GM21515 (cell line): ENCODE results near the gene RAD23A.
"Not testable (repeated sequence)": the region's sequence is repeated elsewhere in the genome, so short reads cannot be mapped to it uniquely, and the experiment has no call there.

Experiments
- ATAC-seq: cut with Tn5 transposase; IDR thresholded peaks from one replicate; pipeline ENCODE4 v1.9.1; 2021; ENCODE audit not compliant: unreplicated experiment

The RAD23A gene

DNA sequence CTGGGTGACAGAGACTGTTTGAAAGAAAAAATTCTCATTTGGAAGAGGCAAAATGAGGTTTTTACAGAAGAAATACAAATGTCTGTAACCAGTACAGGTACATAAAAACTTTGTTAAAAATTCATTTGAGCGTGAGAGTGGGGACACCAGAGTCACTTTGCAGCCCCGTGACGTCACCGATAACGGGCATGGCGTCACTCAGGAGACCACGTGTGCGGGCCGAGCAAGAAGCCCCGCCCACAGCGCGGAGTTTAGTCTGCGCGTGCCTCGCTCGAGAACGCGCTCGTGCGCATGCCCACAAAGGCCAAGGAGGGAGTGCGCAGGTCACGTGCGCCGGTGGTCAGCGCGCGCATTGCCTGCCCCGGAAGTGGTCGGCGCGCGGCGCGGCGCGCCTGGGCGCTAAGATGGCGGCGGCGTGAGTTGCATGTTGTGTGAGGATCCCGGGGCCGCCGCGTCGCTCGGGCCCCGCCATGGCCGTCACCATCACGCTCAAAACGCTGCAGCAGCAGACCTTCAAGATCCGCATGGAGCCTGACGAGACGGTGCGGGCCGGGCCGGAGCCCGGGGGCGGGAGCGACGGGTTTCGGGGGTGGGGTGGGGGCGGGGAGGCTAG, at the start of gene RAD23A:
TSS of gene RAD23A (plus strand) at position 384 of the 613 bp plus-strand sequence. CDS start at position 471, 87 bp downstream.
- ATAC-seq, result peak; percentile 55

DNA sequence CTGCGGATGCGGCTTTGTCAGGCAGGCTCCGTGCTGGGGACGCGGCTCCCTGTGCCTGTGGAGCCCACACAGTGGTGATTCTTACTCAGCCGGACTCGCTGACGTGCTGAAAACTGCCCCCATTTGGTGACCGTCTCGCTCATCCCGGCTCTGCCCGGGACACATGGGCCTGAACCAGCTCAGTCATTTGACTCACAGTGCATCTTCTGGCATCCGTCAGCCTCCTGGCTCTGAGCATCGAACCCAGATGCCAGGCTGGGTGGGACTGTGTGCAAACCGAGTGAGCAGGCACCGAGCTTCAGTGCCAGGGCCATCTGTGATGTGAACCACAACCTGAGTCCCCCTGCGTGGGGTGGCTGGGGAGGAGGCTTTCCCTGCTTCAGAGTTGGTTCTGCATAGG, 49.2 kb upstream of the RAD23A start:
- ATAC-seq, result no peak

DNA sequence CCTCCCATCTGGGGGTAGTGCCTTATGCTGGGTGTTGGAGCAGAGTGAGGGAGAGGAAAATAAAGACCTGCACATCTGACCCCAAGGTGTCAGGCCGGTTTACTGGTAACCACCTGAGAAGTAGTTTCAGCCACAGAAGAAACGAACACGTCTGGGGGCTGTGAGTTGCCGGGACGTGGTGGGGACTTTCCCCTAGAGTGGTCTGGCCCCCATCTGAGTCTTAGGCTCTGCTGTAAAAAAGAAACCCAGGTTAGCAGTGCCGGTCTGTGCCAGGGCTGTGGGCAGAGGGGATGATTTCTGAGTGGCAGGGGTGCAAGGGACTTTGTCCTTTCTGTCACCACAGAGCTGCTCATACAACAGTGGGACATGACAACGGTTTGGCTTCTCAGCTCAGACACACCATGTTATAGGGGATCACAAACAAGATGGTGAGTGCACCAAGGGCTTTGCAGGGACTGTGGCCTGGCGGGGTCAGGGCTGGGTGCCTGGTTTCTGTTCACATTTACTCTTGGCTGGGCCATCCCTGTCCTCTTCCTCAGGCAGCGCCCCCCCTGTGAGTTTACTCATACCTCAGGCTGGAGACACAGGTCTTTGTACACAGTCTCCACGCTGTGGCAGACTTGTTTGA, 45.7 kb upstream of the RAD23A start:
- no peak for ATAC-seq

DNA sequence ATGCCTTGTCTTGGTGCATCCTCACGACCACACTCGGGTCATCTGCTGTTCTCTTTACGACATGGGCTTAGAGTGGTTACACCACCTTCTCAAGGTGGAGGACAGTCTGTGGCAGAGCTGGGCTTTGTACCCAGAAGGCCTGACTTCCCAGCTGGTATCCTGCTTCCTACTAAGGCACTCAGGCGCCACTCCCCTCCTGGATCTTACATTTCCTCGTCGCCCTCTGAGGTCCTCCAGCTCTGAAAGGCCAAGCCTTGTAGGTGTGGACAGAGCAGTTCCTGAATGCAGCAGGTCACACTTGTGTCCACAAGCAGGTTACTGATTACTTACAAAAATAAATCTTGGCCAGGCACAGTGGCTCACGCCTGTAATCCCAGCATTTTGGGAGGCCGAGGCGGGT, 38.5 kb upstream of the RAD23A start:
- ATAC-seq, result no peak

DNA sequence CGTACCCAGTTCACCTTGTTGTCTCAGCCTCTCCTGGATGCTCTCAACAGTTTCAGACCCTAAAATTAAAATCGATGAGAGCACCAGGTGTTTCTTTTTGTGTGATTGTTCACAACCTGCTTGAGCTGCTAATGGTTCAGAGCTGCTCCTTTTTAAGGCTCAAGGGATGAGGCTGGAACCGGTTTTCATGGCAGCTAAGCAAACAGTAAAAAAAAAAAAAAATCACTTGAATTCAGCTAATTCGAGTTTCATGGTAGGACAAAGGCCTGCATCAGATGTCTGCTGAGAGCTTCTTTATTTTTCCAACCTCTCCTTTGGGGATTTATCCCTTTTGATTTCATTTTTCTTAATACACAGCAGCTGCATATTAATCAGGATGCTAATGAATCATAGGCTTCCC, 33.1 kb upstream of the RAD23A start:
- ATAC-seq, result no peak

DNA sequence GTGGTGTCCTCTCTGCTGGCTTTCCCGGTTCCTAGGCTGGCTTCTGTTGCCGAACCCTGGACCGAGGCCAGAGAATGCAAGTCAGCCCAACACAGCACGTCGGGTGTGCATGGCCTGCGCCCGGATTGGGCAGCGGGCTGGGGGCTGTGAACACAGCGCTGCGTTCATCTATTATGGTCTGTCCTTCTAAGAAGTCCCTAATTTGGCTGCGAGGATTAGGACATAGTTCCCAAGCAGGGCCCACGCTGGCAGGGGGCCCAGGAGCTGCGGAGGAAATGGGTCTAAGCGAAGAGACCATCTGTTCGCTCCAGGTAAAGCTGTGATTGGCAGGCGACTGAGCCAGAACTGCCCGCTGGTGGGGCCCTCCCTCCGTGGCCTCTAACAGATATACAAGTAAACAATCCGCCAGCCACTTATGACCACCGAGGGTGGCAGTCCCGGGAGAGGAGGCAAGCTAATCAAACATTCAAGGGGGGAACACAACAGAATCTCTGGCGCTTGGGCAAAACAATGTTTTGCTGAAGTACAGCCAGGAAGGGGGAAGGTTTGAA, 32.6 kb upstream of the RAD23A start:
- no peak for ATAC-seq

DNA sequence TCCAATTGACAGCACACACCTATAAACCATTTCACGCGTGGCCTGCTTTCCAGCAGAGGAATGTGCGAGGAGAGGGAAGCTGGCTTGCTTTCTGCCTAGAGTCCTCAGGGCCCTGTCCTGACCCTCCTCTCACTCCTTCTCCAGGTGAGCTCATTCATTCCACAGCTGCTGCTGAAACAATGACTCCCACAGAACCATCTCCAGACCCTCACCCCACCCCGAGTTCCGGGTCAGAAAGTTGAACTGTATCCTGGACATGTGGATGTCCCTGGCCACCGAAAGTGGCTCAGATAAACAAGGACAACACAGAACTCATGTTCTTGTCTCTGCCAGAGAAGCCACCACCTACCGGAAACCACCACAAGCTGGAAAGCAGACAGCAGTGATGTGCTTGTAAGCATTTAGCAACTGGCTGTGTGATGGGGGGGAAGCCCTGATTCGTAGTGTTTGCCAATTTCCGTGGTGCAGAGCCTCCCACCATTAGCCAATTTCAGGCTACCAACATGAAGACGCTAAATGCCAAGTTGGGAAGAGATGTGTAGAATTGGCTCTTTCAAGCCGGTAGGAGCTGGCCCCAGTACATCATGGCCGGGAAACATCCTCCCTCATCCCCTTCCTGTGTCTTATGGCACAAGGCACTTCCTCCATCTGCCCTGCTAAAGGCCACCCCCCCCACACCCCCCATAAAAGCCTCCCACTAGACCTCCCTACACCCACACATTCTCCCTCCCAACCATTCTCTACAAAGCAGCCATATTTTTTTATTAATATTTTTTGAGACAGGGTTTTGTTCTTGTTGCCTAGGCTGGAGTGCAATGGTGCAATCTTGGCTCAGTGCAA, 31.6 kb upstream of the RAD23A start:
- no peak for ATAC-seq

DNA sequence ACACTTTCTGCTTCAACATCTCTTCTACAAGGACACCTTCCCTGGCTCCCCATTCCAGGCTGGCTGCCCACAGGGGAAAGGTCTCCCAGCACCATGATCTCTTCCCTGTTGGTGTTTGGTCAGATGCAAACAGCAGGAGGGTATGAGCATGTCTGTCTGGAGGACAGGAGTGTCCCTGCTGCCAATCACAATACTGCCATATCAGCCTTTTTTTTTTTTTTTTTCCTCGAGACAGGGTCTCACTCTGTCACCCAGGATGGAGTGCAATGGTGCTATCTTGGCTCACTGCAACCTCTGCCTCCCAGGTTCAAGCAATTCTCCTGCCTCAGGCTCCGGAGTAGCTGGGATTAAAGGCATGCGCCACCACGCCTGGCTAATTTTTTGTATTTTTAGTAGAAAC, 29.8 kb upstream of the RAD23A start:
- not testable (repeated sequence) for ATAC-seq

DNA sequence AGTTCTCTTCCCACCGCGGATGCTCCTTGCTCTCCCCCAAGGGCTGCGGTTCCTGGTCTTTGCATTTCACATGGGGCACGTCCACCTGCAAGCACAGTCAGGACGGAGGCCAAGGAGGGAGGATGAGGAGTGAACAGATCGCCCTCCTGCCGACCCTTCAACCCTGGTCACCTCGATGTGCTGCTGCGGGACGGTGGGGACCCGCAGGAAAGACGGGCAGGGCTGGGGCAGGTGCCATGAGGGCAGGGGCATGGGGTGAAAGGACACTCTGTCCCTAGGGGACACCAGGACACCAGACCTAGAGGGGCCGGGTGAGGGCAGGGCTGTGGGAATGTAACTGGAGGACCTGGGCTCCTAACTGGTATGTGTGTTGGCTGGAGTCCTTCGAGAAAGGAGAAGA, 27.4 kb upstream of the RAD23A start:
- no peak for ATAC-seq

DNA sequence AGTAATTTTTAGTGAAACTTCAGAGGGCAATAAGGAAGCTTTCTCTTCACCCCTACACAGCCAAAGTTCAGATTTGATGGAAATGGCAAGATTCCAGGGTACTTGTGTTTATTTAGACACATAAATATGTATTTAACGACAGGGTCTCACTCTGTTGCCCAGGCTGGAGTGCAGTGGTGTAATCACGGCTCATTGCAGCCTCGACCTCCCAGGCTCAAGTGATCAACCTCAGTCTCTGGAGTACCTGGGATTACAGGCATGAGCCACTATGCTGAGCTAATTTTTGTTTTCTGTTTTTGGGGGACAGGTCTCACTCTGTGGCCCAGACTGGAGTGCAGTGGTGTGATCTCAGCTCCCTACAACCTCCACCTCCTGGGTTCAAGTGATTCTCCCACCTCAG, 24.6 kb upstream of the RAD23A start:
- no peak for ATAC-seq

DNA sequence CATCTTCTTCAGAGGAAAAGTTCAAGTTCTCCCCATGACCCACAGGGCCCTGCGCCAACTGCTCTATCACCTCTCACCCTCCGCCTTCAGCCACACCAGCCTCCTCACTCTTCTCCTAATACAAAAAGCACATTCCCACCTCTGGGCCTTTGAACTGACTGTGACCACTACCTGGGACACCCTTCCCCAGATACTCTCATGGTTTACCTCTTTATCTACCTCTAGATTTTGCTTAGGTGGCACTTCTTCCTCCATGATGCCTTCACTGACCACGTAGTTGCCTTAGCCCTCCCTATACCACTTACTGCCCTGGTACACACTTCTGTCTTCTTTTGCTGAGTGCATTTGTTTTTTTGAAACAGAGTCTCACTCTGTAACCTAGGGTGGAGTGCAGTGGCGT, 22.7 kb upstream of the RAD23A start:
- no peak for ATAC-seq

DNA sequence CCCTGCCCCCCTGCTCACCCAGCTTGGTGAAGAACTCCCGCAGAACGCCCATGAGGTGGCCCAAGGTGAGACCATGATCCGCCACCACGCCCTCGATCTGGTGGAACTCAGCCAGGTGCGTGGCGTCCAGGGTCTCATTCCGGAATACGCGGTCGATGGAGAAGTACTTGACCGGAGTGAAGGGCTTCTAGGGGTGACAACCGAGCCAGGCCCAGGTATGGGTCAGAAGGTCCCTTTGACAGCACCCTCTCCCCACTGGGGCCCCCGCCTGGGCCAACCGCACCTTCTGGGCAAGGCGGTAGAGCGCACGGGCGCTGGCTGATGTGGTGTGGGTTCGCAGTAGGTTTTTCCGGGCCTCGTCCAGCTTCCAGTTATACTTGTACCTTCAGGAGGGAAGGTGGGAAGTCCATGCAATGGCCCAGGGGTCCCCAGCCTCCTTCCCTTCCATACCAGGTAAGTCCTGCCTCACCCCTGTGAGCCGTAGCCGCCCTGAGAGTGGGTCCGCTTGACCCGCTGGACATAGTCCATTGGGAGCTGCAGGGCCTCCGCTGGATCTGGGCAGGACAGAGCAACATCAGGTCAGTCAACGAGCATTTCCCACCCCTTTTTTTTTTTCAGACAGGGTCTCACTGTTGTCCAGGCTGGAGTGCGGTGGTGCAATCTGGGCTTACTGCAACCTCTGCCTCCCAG, 20.9 kb upstream of the RAD23A start:
- ATAC-seq, result no peak

DNA sequence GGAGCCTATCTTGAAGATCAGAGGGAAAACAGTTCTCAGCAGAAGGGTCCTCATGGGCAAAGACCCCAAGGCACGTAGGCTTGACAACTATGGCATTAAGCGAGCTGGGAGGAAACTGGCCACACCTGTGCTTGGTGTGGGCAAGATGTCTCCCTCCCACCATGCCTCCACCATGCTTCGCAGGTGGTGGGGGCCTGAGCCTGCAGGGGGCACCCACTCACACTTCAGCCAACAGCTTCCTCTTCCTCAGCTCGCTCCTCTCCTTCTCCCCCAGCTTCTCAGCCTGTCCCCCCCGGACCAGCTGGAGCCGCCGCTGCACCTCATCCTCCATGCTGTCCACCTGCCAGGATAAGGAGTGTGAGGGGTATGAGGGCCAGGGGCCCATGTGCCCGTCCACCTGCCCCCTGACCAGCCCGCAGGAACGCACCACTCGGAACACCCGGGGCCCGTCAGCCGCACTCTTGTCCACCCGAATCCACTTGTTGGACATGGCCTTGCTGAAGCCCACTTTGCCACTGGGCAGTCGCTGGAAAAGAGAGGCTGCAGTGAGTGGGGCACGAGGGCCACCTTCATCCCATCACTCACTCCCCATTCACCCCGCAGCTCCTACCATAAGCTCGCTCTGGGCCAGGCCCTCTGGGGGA, 15.5 kb upstream of the RAD23A start:
- no peak for ATAC-seq

DNA sequence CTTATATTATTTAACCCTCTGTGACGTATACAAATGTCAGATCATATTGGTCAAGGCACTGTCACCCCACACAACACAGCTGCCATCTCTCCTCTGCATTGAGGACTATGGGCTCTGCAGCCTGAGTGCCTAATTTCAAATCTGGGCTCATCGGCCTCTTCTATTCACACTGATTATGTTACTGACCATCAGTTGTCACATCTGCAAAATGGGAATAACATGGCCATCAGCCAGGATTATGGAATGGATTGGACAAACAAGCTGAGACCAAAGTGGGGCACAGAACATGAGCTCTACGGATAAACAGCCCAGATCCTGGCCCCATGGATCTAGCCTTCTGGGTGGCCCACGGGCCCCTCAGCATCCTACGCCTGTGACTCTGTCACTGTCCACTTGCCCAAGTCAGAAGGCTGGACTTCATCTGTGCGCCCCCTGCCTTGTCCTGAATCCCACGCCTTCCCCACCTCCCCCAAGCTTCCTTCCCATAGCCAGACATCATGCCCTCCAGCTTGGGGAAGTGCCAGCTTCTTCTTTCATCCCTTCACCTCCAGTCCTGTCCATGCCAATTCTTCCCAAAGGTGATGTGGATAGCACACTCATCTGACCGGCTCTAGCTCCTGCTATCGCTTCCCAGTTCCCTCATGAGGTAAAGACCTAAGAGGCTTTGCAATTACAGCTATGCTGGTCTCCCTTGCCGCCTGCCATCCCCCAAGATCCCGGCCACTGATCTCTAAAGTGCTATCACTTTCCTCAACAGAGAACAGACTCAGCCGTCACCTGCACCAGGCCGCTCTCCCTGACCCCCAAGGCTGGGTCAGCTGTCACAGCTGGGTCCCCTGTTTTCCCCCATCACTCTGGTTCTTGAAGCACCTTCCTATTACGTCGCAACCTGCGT, 13.0 kb upstream of the RAD23A start:
- no peak for ATAC-seq

DNA sequence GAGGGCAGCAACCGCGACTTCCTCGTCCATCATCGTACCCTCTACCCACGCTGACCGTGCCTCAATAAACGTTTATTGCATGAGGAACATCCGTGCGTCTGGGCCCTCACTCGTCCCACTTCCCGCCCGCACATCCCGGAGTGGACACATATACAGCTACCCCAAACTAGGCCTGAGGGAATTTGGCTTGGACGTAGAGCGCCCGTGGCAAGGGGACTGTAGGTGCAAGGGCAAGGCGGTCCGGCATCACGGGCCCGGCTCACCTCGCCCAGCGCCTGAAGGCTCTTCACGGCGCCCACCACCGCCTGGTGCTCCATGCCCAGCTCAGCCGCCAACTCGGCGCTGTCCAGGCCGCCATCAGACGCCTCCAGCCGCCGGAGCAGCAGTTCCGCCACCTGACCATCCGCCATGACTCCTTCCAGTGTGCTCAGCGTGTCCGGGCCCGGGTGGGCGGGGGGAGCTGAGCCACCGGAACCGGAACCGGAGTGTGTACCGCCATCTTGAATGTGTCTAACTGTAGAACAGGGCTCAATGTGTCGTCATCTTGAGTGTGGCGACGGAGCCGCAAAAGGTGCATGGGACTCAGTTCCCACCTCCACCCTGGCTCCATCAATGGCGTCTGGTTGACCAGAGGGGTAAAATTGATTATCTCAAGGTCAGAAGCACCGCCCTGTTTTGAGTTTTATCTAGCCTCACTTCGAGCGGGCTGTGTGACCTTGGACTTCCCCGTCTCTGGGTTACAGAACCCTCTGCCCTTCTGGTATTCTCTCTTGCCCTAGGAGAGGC, 12.2 kb upstream of the RAD23A start, which contains the start of gene FARSA:
TSS of gene FARSA (minus strand) at position 425 of the 786 bp plus-strand sequence. CDS start at position 410, 15 bp downstream.
- ATAC-seq, result peak; percentile 45

DNA sequence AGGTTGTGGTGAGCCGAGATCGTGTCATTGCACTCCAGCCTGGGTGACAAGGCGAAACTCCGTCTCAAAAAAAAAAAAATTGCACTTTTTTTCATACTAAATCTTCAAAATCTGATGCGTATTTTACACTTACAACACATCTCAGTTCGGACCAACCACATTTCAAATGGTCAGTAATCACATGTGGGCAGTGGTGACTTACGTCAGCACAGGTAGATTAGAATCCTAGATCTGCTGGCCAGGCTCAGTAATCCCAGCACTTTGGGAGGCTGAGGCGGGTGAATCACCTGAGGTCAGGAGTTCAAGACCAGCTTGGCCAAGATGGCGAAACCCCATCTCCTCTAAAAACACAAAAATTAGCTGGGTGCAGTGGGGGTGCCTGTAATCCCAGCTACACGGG, 10.6 kb upstream of the RAD23A start:
- ATAC-seq, result no peak

DNA sequence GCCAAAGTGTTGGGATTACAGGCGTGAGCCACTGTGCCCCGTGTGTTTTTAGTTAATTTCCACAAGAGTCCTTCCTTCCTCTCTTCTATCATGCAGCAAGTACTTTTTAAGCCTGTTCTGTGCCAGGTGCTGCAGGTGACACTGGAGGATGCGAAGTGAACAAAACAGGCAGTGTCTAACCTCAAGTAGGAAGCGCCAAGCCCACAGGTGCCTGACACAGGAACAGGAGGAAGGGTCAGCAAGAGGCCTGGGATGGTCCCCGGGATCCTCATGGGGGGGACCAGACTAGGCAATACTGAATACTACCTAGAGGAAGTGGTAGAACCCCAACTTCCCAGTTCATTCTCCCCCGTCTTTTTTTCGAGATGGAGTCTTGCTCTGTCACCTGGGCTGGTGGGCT, 9.1 kb upstream of the RAD23A start:
- no peak for ATAC-seq

DNA sequence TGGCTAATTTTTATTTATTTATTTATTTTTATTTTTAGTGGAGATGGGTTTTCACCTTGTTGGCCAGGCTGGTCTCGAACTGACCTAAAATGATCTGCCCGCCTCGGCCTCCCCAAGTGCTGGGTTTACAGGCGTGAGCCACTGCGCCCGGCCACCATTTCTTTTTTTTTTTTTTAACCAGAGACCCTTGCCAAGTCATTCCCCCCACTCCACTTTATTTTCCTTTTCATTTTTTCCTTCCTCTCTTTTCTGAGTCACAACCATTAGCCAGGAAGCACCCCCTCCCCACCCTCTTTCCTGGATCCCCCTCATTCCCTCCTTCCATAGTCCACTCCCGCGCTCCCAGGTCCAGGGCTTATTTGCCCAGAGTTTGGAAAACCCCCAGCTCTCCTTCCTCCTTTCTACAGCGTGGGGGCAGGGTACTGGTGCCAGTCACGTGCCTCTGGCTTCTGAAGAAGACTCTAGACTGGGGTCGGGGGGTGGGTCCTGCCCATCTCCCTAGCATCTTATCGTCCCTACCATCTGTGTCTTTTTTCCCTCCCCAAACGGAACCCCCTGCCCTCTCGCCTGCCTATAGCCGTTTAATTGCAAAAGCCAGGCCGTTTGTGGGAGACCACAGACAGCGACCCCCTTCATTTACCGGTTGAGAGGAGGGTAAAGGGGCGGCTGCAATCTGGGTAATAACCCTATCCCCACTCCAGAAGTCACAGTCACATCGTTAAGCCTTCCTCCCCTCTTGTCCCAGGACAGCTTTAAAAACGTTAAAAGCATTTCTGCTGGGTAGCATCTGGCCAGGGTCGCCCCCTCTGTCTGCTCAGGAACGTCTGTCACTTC, 8.4 kb upstream of the RAD23A start:
- no peak for ATAC-seq
